B cell (primary cell): ENCODE measurements around the gene PTPRM. TPM values are rescaled to one million over a fixed set of nuclear protein-coding genes. Genes with fewer than 3 reads are reported as not detected.

ENCODE experiments used
- ATAC-seq: fragments of 200-7000 bp; cut with Tn5 transposase; one replicate; pipeline ENCODE4 v1.10.0; 2021; ENCODE audit warnings: low read depth, mild to moderate bottlenecking, moderate number of reproducible peaks, moderate library complexity
- CTCF ChIA-PET: fragments of 350-600 bp; sonication (Branson Sonifier 250); formaldehyde crosslinking; loops from one replicate; lab custom pipeline; 2021; ENCODE audit warnings: antibody characterized with exemption, inconsistent platforms; lab: Charles Lee
- POLR2A ChIA-PET: fragments of 350-600 bp; sonication (Branson Sonifier 250); formaldehyde crosslinking; loops from one replicate; lab custom pipeline; 2021; ENCODE audit warnings: antibody characterized with exemption; lab: Charles Lee
- DNase-seq: peaks from one replicate; pipeline ENCODE4 v3.0.0; 2013
- H2AFZ ChIP-seq: 2 replicates; pipeline ENCODE4 v1.6.1; 2012; ENCODE audit warnings: mild to moderate bottlenecking, low read depth, low read length; ENCODE audit not compliant: insufficient read depth, poor library complexity, severe bottlenecking
- H3K27ac ChIP-seq, 2 donors: 1 replicate in 1 of 2; 2 replicates in 1 of 2; pipeline ENCODE4 v1.5.1; 2012 to 2013; ENCODE audit warnings: low read length in 2 of 2, mild to moderate bottlenecking in 2 of 2, moderate library complexity in 1 of 2
- H3K27me3 ChIP-seq, 4 experiments: fragments of 200-600 bp in 1 of 4; sonication (generic) in 1 of 4; replicated peaks in 1 of 4; 1 replicate in 2 of 4; 2 replicates in 2 of 4; pipeline versions ENCODE4 v1.6.1 to v1.7.0; 2013 to 2016; ENCODE audit warnings: low read length in 3 of 4, mild to moderate bottlenecking in 2 of 4, mixed read lengths in 1 of 4, moderate library complexity in 1 of 4; ENCODE audit not compliant: insufficient read depth in 4 of 4, control insufficient read depth in 3 of 4; ENCODE audit errors: control extremely low read depth in 1 of 4
- H3K36me3 ChIP-seq, 2 experiments: replicated peaks in 1 of 2; 1 replicate in 1 of 2; 2 replicates in 1 of 2; pipeline versions ENCODE4 v1.6.1 to v1.7.1; 2013; ENCODE audit warnings: low read length in 1 of 2; ENCODE audit not compliant: insufficient read depth in 2 of 2, control insufficient read depth in 1 of 2; ENCODE audit errors: control extremely low read depth in 1 of 2, extremely low read depth in 1 of 2
- H3K4me1 ChIP-seq, 2 donors: fragments of 200-600 bp in 1 of 2; sonication (generic) in 1 of 2; 1 replicate in 1 of 2; 2 replicates in 1 of 2; pipeline versions ENCODE4 v1.5.1 to v1.6.1; 2013 to 2017; ENCODE audit warnings: low read length in 2 of 2; ENCODE audit not compliant: control insufficient read depth in 2 of 2, insufficient read depth in 2 of 2
- H3K4me2 ChIP-seq: replicated peaks from 2 replicates; pipeline ENCODE3; 2012; ENCODE audit warnings: mild to moderate bottlenecking, low read depth, low read length; ENCODE audit not compliant: poor library complexity, severe bottlenecking
- H3K4me3 ChIP-seq, 5 experiments: fragments of 200-600 bp in 1 of 5; sonication (generic) in 1 of 5; 1 replicate in 3 of 5; 2 replicates in 2 of 5; pipeline versions ENCODE4 v1.5.1 to v1.7.0; 2011 to 2016; ENCODE audit warnings: low read length in 4 of 5, mild to moderate bottlenecking in 4 of 5, low read depth in 2 of 5, control low read depth in 1 of 5, moderate library complexity in 1 of 5; ENCODE audit not compliant: insufficient read depth in 1 of 5; ENCODE audit errors: control extremely low read depth in 1 of 5, extremely low read depth in 1 of 5
- H3K79me2 ChIP-seq: fragments of 200-600 bp; sonication (generic); one replicate; pipeline ENCODE4 v1.6.0; 2016; ENCODE audit warnings: low read length; ENCODE audit not compliant: control insufficient read depth, insufficient read depth
- H3K9ac ChIP-seq: fragments of 200-600 bp; sonication (generic); 2 replicates; pipeline ENCODE4 v1.6.1; 2017; ENCODE audit warnings: mild to moderate bottlenecking, low read length, moderate library complexity
- H3K9me3 ChIP-seq, 3 donors: one replicate each; pipeline versions ENCODE4 v1.6.1 to v1.7.1; 2013; ENCODE audit warnings: low read length in 2 of 3; ENCODE audit not compliant: control insufficient read depth in 2 of 3, insufficient read depth in 1 of 3; ENCODE audit errors: control extremely low read depth in 1 of 3
- H4K20me1 ChIP-seq: 2 replicates; pipeline ENCODE4 v1.6.0; 2012; ENCODE audit warnings: mild to moderate bottlenecking, low read length; ENCODE audit not compliant: insufficient read depth, control insufficient read depth, poor library complexity, severe bottlenecking
- H3K27ac Mint-ChIP-seq: one replicate; pipeline ENCODE4 v1.8.0; 2021; ENCODE audit warnings: mixed read lengths
- H3K27me3 Mint-ChIP-seq: one replicate; pipeline ENCODE4 v1.8.0; 2021; ENCODE audit warnings: mixed read lengths
- H3K4me1 Mint-ChIP-seq: one replicate; pipeline ENCODE4 v1.8.0; 2021; ENCODE audit warnings: mixed read lengths
- H3K4me3 Mint-ChIP-seq: one replicate; pipeline ENCODE4 v1.8.0; 2021; ENCODE audit warnings: mixed read lengths
- H3K9me3 Mint-ChIP-seq: one replicate; pipeline ENCODE4 v1.8.0; 2022; ENCODE audit warnings: mixed read lengths; ENCODE audit not compliant: insufficient read depth
- EZH2 ChIP-seq: IDR thresholded peaks from 2 replicates; pipeline ENCODE4 v1.6.1; 2012; ENCODE audit warnings: borderline replicate concordance, low read depth, mild to moderate bottlenecking, moderate library complexity, low read length; ENCODE audit not compliant: insufficient read depth, poor library complexity, severe bottlenecking
- WGBS: methylation state at CpG from one replicate; pipeline ENCODE4 v1.1.5; 2013; ENCODE audit warnings: missing lambda C conversion rate; ENCODE audit not compliant: insufficient coverage; 5-methylcytosine and 5-hydroxymethylcytosine counted together
- intact Hi-C: fragments of 100-400 bp; cut with micrococcal nuclease; formaldehyde crosslinking; loops from one replicate; pipeline ENCODE4 v1.10.0; 2022
- polyA plus RNA-seq: library from polyadenylated mRNA; depleted of rRNA; stranded (reverse); fragments of >200 nt; gene quantifications from 2 replicates; pipeline ENCODE4 v1.2.3, GENCODE V29; 2012
- total RNA-seq, 2 donors: library from RNA; stranded (reverse); fragments of 120-200 nt in 1 of 2; gene quantifications; 1 replicate in 1 of 2; 2 replicates in 1 of 2; pipeline versions ENCODE4 v1.2.3 to v1.2.4, GENCODE V29; 2013 to 2022
- TF ChIP-seq, protein P1 (sequence below): fragments of 200-600 bp; IDR thresholded peaks from one replicate; pipeline ENCODE4 v1.8.0; 2022; ENCODE audit warnings: antibody characterized with exemption, mild to moderate bottlenecking

Gene PTPRM
- total and polyA plus RNA-seq, 2 donors (not counting 1 experiment from before 2014, with no cell fraction given): 0.20 to 0.89 TPM

GRCh38 chr18:8298186-8298585, 731.1 kb downstream of the PTPRM start:
- Mint-ChIP-seq H3K9me3 (no peaks in the 10 kb centered on the region), H3K27ac (no peak overlapping the region), H3K27me3 (peaks cover 6% of the 10 kb centered on the region), H3K4me3 (no peak overlapping the region), H3K4me1 (no peaks in the 10 kb centered on the region)
- Histone ChIP-seq H3K36me3 (no peaks in the 10 kb centered on the region), H4K20me1 (no peaks in the 10 kb centered on the region), H2AFZ (no peak overlapping the region), H3K27ac (no peak overlapping the region), H3K4me3 (no peak overlapping the region), H3K9me3 (no peaks in the 10 kb centered on the region), H3K9ac (no peak overlapping the region), H3K27me3 (no peaks in the 10 kb centered on the region), H3K4me1 (no peaks in the 10 kb centered on the region), H3K4me2 (no peak overlapping the region), H3K79me2 (no peaks in the 10 kb centered on the region)
- intact Hi-C loops: no loop called here
- ChIA-PET CTCF (no interaction called here), POLR2A (no interaction called here)
- ATAC-seq (no peak), DNase-seq (no peak)
- no CpG with 5 or more reads among the region's 2 CpGs for WGBS
- TF ChIP-seq, protein P1, sequence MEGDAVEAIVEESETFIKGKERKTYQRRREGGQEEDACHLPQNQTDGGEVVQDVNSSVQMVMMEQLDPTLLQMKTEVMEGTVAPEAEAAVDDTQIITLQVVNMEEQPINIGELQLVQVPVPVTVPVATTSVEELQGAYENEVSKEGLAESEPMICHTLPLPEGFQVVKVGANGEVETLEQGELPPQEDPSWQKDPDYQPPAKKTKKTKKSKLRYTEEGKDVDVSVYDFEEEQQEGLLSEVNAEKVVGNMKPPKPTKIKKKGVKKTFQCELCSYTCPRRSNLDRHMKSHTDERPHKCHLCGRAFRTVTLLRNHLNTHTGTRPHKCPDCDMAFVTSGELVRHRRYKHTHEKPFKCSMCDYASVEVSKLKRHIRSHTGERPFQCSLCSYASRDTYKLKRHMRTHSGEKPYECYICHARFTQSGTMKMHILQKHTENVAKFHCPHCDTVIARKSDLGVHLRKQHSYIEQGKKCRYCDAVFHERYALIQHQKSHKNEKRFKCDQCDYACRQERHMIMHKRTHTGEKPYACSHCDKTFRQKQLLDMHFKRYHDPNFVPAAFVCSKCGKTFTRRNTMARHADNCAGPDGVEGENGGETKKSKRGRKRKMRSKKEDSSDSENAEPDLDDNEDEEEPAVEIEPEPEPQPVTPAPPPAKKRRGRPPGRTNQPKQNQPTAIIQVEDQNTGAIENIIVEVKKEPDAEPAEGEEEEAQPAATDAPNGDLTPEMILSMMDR: no peak
- TF ChIP-seq EZH2: no peak

GRCh38 chr18:8299054-8299980, 732.2 kb downstream of the PTPRM start:
- intact Hi-C loops: no loop called here
- Histone ChIP-seq H3K27me3 (no peaks in the 10 kb centered on the region), H2AFZ (no peak overlapping the region), H3K79me2 (no peaks in the 10 kb centered on the region), H3K4me2 (no peak overlapping the region), H3K9me3 (no peaks in the 10 kb centered on the region), H3K4me1 (no peaks in the 10 kb centered on the region), H4K20me1 (no peaks in the 10 kb centered on the region), H3K4me3 (no peak overlapping the region), H3K9ac (no peak overlapping the region), H3K36me3 (no peaks in the 10 kb centered on the region), H3K27ac (no peak overlapping the region)
- Mint-ChIP-seq H3K9me3 (no peaks in the 10 kb centered on the region), H3K4me1 (no peaks in the 10 kb centered on the region), H3K27me3 (peaks cover 6% of the 10 kb centered on the region), H3K4me3 (no peak overlapping the region), H3K27ac (no peak overlapping the region)
- ATAC-seq (no peak), DNase-seq (no peak)
- CTCF ChIA-PET: no interaction called here
- no peak for TF ChIP-seq EZH2
- TF ChIP-seq, protein P1: no peak
- POLR2A ChIA-PET: no interaction called here
- 53% methylated on average over 2 of the region's 8 CpGs for WGBS
